Measurements from ENCODE around the gene TBCCD1.
"Not testable (repeated sequence)": the region's sequence is repeated elsewhere in the genome, so short reads cannot be mapped to it uniquely, and the experiment has no call there.

Gene TBCCD1

GRCh38 chr3:186544281-186544680, 22.9 kb downstream of the TBCCD1 start, which contains the start of gene CRYGS:
Gene CRYGS, minus strand, starts transcription at chr3:186544380. Its CDS starts 54 bp downstream, at chr3:186544326.
- DNase-seq, result no peak

DNA sequence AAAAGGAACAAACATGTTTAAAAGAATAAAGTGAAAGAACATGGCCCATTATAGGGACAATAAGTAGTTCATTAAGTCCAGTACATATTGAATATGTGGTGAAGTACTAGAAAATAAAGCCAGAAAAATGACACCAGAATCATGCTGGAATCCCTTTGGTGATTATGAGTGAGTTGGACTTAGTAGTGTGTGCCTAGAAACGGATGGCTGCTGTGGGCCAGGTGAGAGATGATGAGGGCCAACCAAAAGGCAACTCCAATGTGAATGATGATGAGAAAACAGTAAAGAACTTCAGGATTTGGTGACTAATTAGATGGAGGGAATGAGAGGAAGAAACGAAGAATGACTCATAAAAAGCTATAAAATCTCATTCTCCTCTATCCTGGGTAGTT, 26.3 kb downstream of the TBCCD1 start:
- no peak for DNase-seq

- peak; percentile 86 for DNase-seq
These were observed 26.8 kb downstream of the TBCCD1 start for GRCh38 chr3:186540221-186540834.

DNA sequence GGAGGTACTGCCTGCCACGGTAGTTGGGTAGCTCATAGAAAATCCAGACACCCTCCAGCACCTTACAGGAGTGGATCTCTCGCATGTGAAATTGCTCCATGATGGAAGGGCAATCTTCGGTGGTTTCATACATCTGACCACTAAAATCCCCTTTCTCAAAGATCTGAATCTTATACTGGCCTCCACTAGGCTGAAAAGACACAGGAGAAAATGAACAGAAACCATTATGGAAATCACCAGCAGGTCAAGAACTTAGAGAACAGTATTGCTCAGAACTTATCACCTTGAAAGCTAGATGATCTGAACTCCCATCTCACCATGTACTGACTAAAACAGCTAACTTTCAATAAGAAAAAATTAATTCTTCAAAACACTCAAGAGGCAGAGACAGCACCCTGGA, 28.4 kb downstream of the TBCCD1 start:
- no peak for DNase-seq

DNA sequence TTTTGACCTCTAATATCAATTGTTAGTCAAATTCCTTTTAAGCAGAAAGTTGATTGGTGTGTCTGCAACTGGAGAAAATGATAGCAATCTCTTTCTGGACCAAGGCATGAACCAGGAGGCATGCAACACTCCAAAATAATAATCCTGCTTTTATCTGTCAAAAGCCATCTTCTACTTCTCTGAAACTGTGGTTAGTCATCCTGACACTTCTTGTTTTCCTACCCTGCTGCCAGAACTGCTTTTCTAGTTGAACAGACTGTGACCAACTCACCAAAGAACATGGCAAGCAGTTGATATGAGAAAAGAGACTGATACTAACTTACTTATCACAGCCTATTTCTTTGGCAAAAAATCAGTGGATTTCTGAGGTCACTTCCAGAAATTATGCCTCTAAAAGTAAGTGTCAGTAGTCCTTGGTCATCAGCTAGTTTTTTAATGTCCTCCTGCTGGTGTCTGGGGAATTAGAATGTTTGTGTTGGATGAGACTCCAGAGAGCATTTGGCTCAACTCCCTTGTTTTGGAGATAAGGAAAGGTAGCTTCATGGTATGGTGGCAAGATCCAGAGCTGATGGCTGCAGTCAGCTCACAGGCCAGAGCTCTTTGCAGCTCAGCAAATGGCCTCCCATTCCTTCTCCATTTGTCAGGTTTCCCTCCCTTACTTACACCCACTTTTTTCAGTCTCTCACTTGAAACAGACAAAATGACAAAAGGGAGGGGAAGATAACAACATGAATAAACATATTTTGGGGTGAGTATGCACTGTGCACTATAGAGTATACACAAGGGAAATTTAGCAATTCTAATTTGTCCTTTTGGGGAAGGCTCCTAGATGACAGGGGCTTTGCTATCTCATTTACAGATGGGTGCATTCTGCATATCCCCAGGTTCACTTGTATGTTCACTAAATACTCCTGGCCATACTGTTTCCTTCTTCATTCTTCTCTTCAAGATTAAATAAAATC, 30.0 kb downstream of the TBCCD1 start:
- DNase-seq, result no peak

GRCh38 chr3:186534113-186534669, 32.9 kb downstream of the TBCCD1 start:
- peak; percentile 59 for DNase-seq

- no peak for DNase-seq
These were observed 34.5 kb downstream of the TBCCD1 start for GRCh38 chr3:186532598-186533072.

DNA sequence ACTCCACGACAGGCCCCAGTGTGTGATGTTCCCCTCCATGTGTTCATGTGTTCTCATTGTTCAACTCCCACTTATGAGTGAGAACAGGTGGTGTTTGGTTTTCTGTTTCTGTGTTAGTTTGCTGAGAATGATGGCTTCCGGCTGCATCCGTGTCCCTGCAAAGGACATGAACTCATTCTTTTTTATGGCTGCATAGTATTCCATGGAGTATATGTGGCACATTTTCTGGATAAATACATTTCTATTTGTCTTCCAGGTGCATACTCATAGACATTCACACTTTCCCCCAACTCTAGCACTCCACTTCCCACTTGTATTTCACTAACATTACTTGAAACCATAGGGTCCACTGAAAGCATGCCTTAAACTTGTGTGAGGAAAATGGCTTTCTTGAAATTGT, 35.4 kb downstream of the TBCCD1 start:
- not testable (repeated sequence) for DNase-seq

- no peak for DNase-seq
These were observed 36.7 kb downstream of the TBCCD1 start for GRCh38 chr3:186530415-186530814.

DNA sequence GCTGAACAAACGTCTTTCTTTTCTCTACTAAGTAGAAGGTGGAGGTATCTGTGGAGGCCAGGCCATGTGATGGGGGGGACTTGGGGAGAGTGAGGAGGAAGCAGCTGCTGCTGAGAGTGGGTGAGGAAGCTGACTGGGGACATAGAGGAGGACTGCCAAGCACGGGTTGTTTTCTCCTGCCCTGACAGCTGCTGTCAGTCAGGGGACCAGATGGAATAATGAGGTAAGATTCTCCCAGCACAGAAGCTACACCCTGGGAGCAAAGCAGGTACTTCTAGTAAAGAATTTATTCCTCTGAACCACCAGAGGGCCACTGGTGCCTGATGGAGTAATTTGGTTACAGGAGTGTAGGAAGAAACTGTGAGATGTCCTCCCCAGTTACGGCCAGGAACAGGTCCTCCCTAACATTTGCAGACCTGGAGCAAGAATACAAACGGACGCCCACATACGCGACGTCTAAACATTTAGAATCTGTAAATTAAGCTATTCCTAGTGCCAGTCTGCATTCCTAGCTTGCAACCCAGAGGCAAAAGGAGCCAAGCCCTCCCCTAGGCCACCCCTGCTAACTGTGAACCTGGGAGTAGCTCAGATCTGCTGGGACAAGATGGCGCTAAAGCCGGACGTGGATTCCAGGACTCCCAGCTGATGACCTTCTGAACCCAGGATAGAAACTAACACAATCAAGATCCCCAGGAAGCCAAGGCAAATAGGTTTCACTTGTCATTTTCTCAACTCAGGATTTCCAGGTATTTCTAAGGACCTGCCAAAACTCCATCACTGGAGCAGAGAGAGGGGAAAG, 37.7 kb downstream of the TBCCD1 start:
- DNase-seq, result no peak

DNA sequence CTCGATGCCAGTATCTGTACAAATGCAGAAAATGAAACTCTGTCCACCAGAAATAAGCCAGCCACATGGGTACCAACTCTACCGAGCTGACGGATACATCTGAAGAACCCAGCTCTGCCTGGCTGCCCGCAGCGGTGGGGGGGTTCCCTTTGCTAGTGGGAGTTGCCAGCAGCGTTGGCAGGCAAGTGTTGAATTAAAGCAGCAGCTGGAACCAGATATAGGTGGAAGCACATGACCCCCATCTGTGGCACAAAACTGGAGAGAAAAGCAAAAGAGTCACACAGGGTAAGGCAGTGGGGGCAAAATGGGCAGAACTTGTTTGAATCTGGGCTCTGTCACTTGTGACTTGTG, 40.9 kb downstream of the TBCCD1 start:
- no peak for DNase-seq

- DNase-seq, result no peak
These were observed 41.5 kb downstream of the TBCCD1 start for GRCh38 chr3:186525369-186526255.

DNA sequence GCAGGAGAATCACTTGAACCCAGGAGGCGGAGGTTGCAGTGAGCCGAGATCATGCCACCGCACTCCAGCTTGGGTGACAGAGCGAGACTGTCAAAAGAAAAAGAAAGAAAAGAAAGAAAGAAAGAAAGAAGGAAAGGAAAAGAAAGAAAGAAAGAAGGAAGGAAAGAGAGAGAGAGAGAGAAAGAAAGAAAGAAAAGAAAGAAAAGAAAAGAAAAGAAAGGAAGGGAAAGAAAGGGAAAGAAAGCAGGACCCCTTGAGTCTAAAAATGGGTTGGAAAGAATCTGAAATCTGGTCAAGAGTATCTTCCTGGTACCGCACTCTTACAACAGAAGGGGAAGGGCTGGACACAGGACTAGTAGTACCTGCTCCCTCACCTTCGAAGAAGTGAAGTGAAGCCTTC, 42.5 kb downstream of the TBCCD1 start:
- no peak for DNase-seq

- no peak for DNase-seq
These were observed 43.7 kb downstream of the TBCCD1 start for GRCh38 chr3:186523434-186523833.

GRCh38 chr3:186523022-186523421, 44.1 kb downstream of the TBCCD1 start:
- DNase-seq, result no peak

DNA sequence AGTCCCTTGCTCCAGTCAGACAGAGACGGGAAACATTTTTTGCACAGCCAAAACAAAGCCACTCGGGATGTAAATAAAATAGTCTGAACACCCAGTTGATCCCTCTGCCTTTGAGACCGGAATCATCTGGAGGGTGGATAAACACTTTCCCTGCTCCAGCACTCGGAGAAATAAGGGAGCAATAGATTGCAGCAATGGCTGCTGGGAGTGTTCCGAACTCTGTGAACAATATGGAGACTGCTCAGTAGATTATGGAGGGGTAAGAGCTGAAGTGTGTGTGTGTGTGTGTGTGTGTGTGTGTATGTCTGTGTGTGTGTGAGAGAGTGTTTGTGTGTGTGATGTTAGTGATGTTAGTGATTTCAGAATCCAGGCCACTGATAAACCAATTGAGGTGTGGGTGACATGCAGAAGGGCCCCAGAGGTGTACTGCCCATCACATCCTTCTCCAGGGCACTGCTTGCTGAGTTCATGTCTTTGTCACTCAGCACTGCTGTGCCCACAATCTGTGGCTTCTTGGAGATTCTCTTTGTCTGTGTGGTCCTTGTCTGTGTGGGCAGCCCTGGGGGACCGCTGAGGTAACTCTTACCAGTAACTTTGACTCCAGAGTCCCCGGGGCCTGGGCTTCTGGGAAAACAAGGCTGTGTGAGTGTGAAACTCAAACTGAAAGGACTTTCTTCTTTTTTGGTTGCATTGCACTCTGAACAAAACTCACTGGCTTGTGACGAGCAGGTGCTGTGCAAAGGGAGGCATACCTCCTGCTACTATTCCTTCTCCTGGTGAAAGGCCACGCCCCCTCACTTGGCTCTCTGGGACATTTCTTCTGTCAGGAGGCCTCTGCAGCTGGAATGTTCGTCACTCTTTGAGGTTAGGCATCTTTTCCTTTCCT, 45.9 kb downstream of the TBCCD1 start:
- DNase-seq, result peak; percentile 77

DNA sequence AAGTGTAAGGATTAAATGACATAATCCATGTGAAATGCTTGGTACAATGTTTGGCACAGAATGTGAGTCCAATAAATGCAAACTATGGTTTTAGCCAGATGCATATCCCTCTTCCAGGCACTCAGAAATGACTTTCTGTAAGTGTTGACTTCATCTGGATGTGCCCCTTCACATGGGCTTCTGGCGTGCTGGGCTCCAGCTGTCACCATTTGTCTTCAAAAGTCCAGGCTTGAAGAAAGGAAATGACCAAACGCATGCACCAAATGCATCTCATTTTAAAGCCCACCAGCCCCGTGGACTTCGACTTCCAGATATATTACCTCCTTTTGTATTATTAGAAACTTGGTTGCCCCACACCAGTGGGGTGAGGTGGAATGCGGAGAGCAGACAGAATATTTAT, 46.7 kb downstream of the TBCCD1 start:
- no peak for DNase-seq

DNA sequence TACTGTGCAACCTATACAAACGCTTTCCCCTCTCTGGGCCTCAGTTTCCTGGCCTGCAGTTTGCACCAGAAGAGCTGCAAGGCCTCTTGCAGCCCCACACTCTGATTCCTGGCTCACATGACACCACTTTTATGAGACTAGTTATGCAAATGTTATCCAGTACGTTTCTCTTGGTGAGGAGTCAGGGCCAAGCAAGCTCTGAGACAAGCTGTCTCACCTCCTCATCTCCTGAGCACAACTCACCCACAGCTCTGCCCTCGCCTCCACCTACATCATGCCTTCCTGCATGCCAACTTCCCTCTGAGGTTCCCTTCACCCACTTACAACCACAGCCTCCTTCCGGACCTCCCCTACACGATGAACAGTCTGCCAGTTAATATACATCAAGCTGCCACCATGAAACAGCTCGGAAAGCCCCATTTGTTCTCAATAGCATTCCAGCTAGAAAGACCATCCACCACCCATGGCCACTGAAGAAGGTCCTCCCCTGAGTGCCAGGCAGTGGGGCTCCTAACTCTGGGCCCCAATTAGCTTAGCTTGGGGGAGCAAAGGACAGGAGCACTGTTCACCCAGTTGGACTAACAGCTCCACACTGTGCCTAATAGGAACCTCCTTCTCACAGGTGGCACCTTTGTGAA, 48.0 kb downstream of the TBCCD1 start:
- DNase-seq, result peak; percentile 69

GRCh38 chr3:186517218-186517617, 49.9 kb downstream of the TBCCD1 start:
- DNase-seq, result no peak

- DNase-seq, result no peak
These were observed 50.5 kb downstream of the TBCCD1 start for GRCh38 chr3:186516646-186517045.

Data from stimulated activated CD8-positive, alpha-beta memory T cell treated with anti-CD3 and anti-CD28 coated beads, Interleukin-4, amount 100 ng/mL, for 48 hours (primary cell).